ENCODE results near the gene GRHL3.
"Not testable (repeated sequence)": the region's sequence is repeated elsewhere in the genome, so short reads cannot be mapped to it uniquely, and the experiment has no call there.

GRHL3 gene

GRCh38 chr1:24283326-24284155 lies 35.6 kb upstream of the GRHL3 start:
- no peaks in the 10 kb centered on the region for H3K36me3 ChIP-seq (ENCODE audit: control insufficient read depth, insufficient read depth, low read length)
- no peak overlapping the region for H3K27ac ChIP-seq (ENCODE audit: low read depth, low read length)
- H3K4me1 ChIP-seq (ENCODE audit: control insufficient read depth, insufficient read depth, low read length), result peaks cover 9% of the 10 kb centered on the region
- no peaks in the 10 kb centered on the region for H3K9me3 ChIP-seq (ENCODE audit: control insufficient read depth, insufficient read depth, low read length)
- H3K9ac ChIP-seq (ENCODE audit: low read depth, low read length), result no peak overlapping the region
- no peak overlapping the region for H3K4me3 ChIP-seq (ENCODE audit: low read depth, low read length)
- no peaks in the 10 kb centered on the region for H3K27me3 ChIP-seq (ENCODE audit: control insufficient read depth, insufficient read depth, low read length)

- Histone ChIP-seq H3K9me3 (ENCODE audit: control insufficient read depth, insufficient read depth, low read length) (no peaks in the 10 kb centered on the region), H3K36me3 (ENCODE audit: control insufficient read depth, insufficient read depth, low read length) (no peaks in the 10 kb centered on the region), H3K9ac (ENCODE audit: low read depth, low read length) (no peak overlapping the region), H3K4me3 (ENCODE audit: low read depth, low read length) (no peak overlapping the region), H3K4me1 (ENCODE audit: control insufficient read depth, insufficient read depth, low read length) (peaks cover 9% of the 10 kb centered on the region), H3K27ac (ENCODE audit: low read depth, low read length) (no peak overlapping the region), H3K27me3 (ENCODE audit: control insufficient read depth, insufficient read depth, low read length) (no peaks in the 10 kb centered on the region)
These were observed 35.0 kb upstream of the GRHL3 start for GRCh38 chr1:24284156-24284471.

GRCh38 chr1:24285231-24285630 lies 33.9 kb upstream of the GRHL3 start:
- no peaks in the 10 kb centered on the region for H3K9me3 ChIP-seq (ENCODE audit: control insufficient read depth, insufficient read depth, low read length)
- H3K9ac ChIP-seq (ENCODE audit: low read depth, low read length), result no peak overlapping the region
- no peaks in the 10 kb centered on the region for H3K27me3 ChIP-seq (ENCODE audit: control insufficient read depth, insufficient read depth, low read length)
- H3K36me3 ChIP-seq (ENCODE audit: control insufficient read depth, insufficient read depth, low read length), result no peaks in the 10 kb centered on the region
- no peak overlapping the region for H3K4me3 ChIP-seq (ENCODE audit: low read depth, low read length)
- peaks cover 9% of the 10 kb centered on the region for H3K4me1 ChIP-seq (ENCODE audit: control insufficient read depth, insufficient read depth, low read length)
- H3K27ac ChIP-seq (ENCODE audit: low read depth, low read length), result no peak overlapping the region

- Histone ChIP-seq H3K27ac (ENCODE audit: low read depth, low read length) (peak overlapping the region; percentile 83), H3K9ac (ENCODE audit: low read depth, low read length) (0 out of 2 replicates have a peak overlapping the region, but pooled peaks have one; percentile 2), H3K36me3 (ENCODE audit: control insufficient read depth, insufficient read depth, low read length) (no peaks in the 10 kb centered on the region), H3K27me3 (ENCODE audit: control insufficient read depth, insufficient read depth, low read length) (no peaks in the 10 kb centered on the region), H3K4me3 (ENCODE audit: low read depth, low read length) (no peak overlapping the region), H3K4me1 (ENCODE audit: control insufficient read depth, insufficient read depth, low read length) (peaks cover 9% of the 10 kb centered on the region), H3K9me3 (ENCODE audit: control insufficient read depth, insufficient read depth, low read length) (no peaks in the 10 kb centered on the region)
These were observed 32.7 kb upstream of the GRHL3 start for GRCh38 chr1:24286246-24287010.

GRCh38 chr1:24287779-24288178 lies 31.4 kb upstream of the GRHL3 start:
- H3K4me1 ChIP-seq (ENCODE audit: control insufficient read depth, insufficient read depth, low read length); H3K27me3 ChIP-seq (ENCODE audit: control insufficient read depth, insufficient read depth, low read length); H3K36me3 ChIP-seq (ENCODE audit: control insufficient read depth, insufficient read depth, low read length); H3K4me3 ChIP-seq (ENCODE audit: low read depth, low read length); H3K27ac ChIP-seq (ENCODE audit: low read depth, low read length); H3K9ac ChIP-seq (ENCODE audit: low read depth, low read length); H3K9me3 ChIP-seq (ENCODE audit: control insufficient read depth, insufficient read depth, low read length): not testable (repeated sequence)

- Histone ChIP-seq H3K36me3 (ENCODE audit: control insufficient read depth, insufficient read depth, low read length) (no peaks in the 10 kb centered on the region), H3K27me3 (ENCODE audit: control insufficient read depth, insufficient read depth, low read length) (0 out of 2 replicates have a peak, but pooled peaks cover 2% of the 10 kb centered on the region), H3K9ac (ENCODE audit: low read depth, low read length) (no peak overlapping the region), H3K4me1 (ENCODE audit: control insufficient read depth, insufficient read depth, low read length) (peaks cover 9% of the 10 kb centered on the region), H3K27ac (ENCODE audit: low read depth, low read length) (no peak overlapping the region), H3K4me3 (ENCODE audit: low read depth, low read length) (no peak overlapping the region), H3K9me3 (ENCODE audit: control insufficient read depth, insufficient read depth, low read length) (no peaks in the 10 kb centered on the region)
These were observed 30.7 kb upstream of the GRHL3 start for GRCh38 chr1:24288479-24288878.

- H3K4me1 ChIP-seq (ENCODE audit: control insufficient read depth, insufficient read depth, low read length), result peaks cover 20% of the 10 kb centered on the region
- H3K27ac ChIP-seq (ENCODE audit: low read depth, low read length), result no peak overlapping the region
- 0 out of 2 replicates have a peak, but pooled peaks cover 2% of the 10 kb centered on the region for H3K27me3 ChIP-seq (ENCODE audit: control insufficient read depth, insufficient read depth, low read length)
- no peaks in the 10 kb centered on the region for H3K9me3 ChIP-seq (ENCODE audit: control insufficient read depth, insufficient read depth, low read length)
- no peaks in the 10 kb centered on the region for H3K36me3 ChIP-seq (ENCODE audit: control insufficient read depth, insufficient read depth, low read length)
- no peak overlapping the region for H3K9ac ChIP-seq (ENCODE audit: low read depth, low read length)
- H3K4me3 ChIP-seq (ENCODE audit: low read depth, low read length), result no peak overlapping the region
These were observed 29.1 kb upstream of the GRHL3 start for GRCh38 chr1:24289937-24290595.

GRCh38 chr1:24290933-24291487 lies 28.1 kb upstream of the GRHL3 start:
- H3K4me1 ChIP-seq (ENCODE audit: control insufficient read depth, insufficient read depth, low read length), result peaks cover 25% of the 10 kb centered on the region
- no peaks in the 10 kb centered on the region for H3K9me3 ChIP-seq (ENCODE audit: control insufficient read depth, insufficient read depth, low read length)
- H3K27ac ChIP-seq (ENCODE audit: low read depth, low read length), result no peak overlapping the region
- H3K27me3 ChIP-seq (ENCODE audit: control insufficient read depth, insufficient read depth, low read length), result 0 out of 2 replicates have a peak, but pooled peaks cover 2% of the 10 kb centered on the region
- H3K9ac ChIP-seq (ENCODE audit: low read depth, low read length), result no peak overlapping the region
- no peak overlapping the region for H3K4me3 ChIP-seq (ENCODE audit: low read depth, low read length)
- no peaks in the 10 kb centered on the region for H3K36me3 ChIP-seq (ENCODE audit: control insufficient read depth, insufficient read depth, low read length)

- Histone ChIP-seq H3K27ac (ENCODE audit: low read depth, low read length) (no peak overlapping the region), H3K4me3 (ENCODE audit: low read depth, low read length) (no peak overlapping the region), H3K9me3 (ENCODE audit: control insufficient read depth, insufficient read depth, low read length) (no peaks in the 10 kb centered on the region), H3K4me1 (ENCODE audit: control insufficient read depth, insufficient read depth, low read length) (peaks cover 17% of the 10 kb centered on the region), H3K27me3 (ENCODE audit: control insufficient read depth, insufficient read depth, low read length) (0 out of 2 replicates have a peak, but pooled peaks cover 2% of the 10 kb centered on the region), H3K9ac (ENCODE audit: low read depth, low read length) (no peak overlapping the region), H3K36me3 (ENCODE audit: control insufficient read depth, insufficient read depth, low read length) (no peaks in the 10 kb centered on the region)
These were observed 27.1 kb upstream of the GRHL3 start for GRCh38 chr1:24292103-24292502.

GRCh38 chr1:24292887-24293286 lies 26.3 kb upstream of the GRHL3 start:
- 0 out of 2 replicates have a peak, but pooled peaks cover 2% of the 10 kb centered on the region for H3K27me3 ChIP-seq (ENCODE audit: control insufficient read depth, insufficient read depth, low read length)
- no peaks in the 10 kb centered on the region for H3K9me3 ChIP-seq (ENCODE audit: control insufficient read depth, insufficient read depth, low read length)
- no peak overlapping the region for H3K4me3 ChIP-seq (ENCODE audit: low read depth, low read length)
- no peak overlapping the region for H3K9ac ChIP-seq (ENCODE audit: low read depth, low read length)
- no peaks in the 10 kb centered on the region for H3K36me3 ChIP-seq (ENCODE audit: control insufficient read depth, insufficient read depth, low read length)
- H3K4me1 ChIP-seq (ENCODE audit: control insufficient read depth, insufficient read depth, low read length), result peaks cover 16% of the 10 kb centered on the region
- H3K27ac ChIP-seq (ENCODE audit: low read depth, low read length), result no peak overlapping the region

Data from HUES48 (cell line).